Measurements from ENCODE around the gene SPAAR. TPM values are rescaled to one million over a fixed set of nuclear protein-coding genes. Genes with fewer than 3 reads are reported as not detected.
A peak's percentile ranks its signal among the peaks of the same experiment; 100 is the strongest.
"Not testable (repeated sequence)": the region's sequence is repeated elsewhere in the genome, so short reads cannot be mapped to it uniquely, and the experiment has no call there.

The SPAAR gene
- total RNA-seq, 2 donors from 2014 or later: 3.8 to 6.3 TPM

- DNase-seq (ENCODE audit: low spot score): no peak
- Histone ChIP-seq H3K4me3 (no peak overlapping the region), H3K9me3 (no peaks in the 10 kb centered on the region), H3K36me3 (no peaks in the 10 kb centered on the region), H3K4me1 (no peaks in the 10 kb centered on the region), H3K27me3 (no peaks in the 10 kb centered on the region), H3K27ac (no peak overlapping the region)
- no peak for TF ChIP-seq CTCF (IDR thresholded peaks at IDR 0.05)
Measured at GRCh38 chr9:35871545-35871944, 37.7 kb upstream of the SPAAR start.

- H3K27me3 ChIP-seq: no peaks in the 10 kb centered on the region
- DNase-seq (ENCODE audit: low spot score): no peak
- no peak overlapping the region for H3K27ac ChIP-seq
- H3K4me1 ChIP-seq: no peaks in the 10 kb centered on the region
- no peak overlapping the region for H3K4me3 ChIP-seq
- H3K36me3 ChIP-seq: no peaks in the 10 kb centered on the region
- no peak for TF ChIP-seq CTCF (IDR thresholded peaks at IDR 0.05)
- H3K9me3 ChIP-seq: peaks cover 0 to 9% of the 10 kb centered on the region in 2 donors
Measured at GRCh38 chr9:35872505-35872904, 36.8 kb upstream of the SPAAR start.

- TF ChIP-seq CTCF (IDR thresholded peaks at IDR 0.05): peak; percentile 96 to 97
- no peaks in the 10 kb centered on the region for H3K36me3 ChIP-seq
- peaks cover 0 to 3% of the 10 kb centered on the region in 2 donors for H3K9me3 ChIP-seq
- no peak overlapping the region for H3K4me3 ChIP-seq
- H3K27ac ChIP-seq: no peak overlapping the region
- DNase-seq (ENCODE audit: low spot score): peak; percentile 86
- no peaks in the 10 kb centered on the region for H3K27me3 ChIP-seq
- H3K4me1 ChIP-seq: no peaks in the 10 kb centered on the region
Measured at GRCh38 chr9:35882263-35882848, 26.9 kb upstream of the SPAAR start.

- no peak for TF ChIP-seq CTCF (IDR thresholded peaks at IDR 0.05)
- no peaks in the 10 kb centered on the region for H3K4me1 ChIP-seq
- H3K9me3 ChIP-seq: no peaks in the 10 kb centered on the region
- no peak overlapping the region for H3K27ac ChIP-seq
- no peak for DNase-seq (ENCODE audit: low spot score)
- H3K4me3 ChIP-seq: no peak overlapping the region
- no peaks in the 10 kb centered on the region for H3K36me3 ChIP-seq
- no peaks in the 10 kb centered on the region for H3K27me3 ChIP-seq
Measured at GRCh38 chr9:35882996-35883395, 26.3 kb upstream of the SPAAR start.

GRCh38 chr9:35884908-35885307 lies 24.4 kb upstream of the SPAAR start:
- H3K4me3 ChIP-seq; H3K4me1 ChIP-seq; DNase-seq (ENCODE audit: low spot score); H3K36me3 ChIP-seq; H3K27ac ChIP-seq; H3K9me3 ChIP-seq; H3K27me3 ChIP-seq: not testable (repeated sequence)

- Histone ChIP-seq H3K9me3 (no peaks in the 10 kb centered on the region), H3K36me3 (no peaks in the 10 kb centered on the region)
Measured at GRCh38 chr9:35891646-35892045, 17.6 kb upstream of the SPAAR start.

More at GRCh38 chr9:35891646-35892045, 17.6 kb upstream of the SPAAR start:
- Histone ChIP-seq H3K4me3 (no peak overlapping the region), H3K4me1 (no peaks in the 10 kb centered on the region), H3K27ac (no peak overlapping the region), H3K27me3 (no peaks in the 10 kb centered on the region)
- no peak for DNase-seq (ENCODE audit: low spot score)
- TF ChIP-seq CTCF (IDR thresholded peaks at IDR 0.05): no peak
